HG03196 (cell line): ENCODE measurements around the gene C20orf96.
"Not testable (repeated sequence)": the region's sequence is repeated elsewhere in the genome, so short reads cannot be mapped to it uniquely, and the experiment has no call there.

Source experiments
- ATAC-seq: cut with Tn5 transposase; IDR thresholded peaks from one replicate; pipeline ENCODE4 v1.9.1; 2021; ENCODE audit not compliant: unreplicated experiment

Gene C20orf96

DNA sequence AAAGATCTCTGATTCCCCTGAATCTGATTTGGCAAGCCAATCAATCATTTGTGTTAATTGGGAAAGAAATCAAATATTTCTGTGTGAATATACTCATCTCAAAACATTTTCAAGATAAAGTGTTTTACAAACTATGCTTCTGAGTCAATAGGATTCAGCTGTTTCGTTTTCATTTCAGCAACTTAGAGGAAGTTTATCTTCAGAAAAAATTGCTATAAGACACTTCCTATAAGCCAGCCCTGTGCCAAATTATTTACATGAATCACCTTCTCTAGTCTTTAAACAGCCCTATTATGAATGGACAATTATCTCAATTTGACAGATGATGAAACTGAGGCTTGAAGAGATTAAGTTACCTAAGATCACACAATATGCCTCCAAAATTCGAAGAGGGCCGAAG lies 52.6 kb downstream of the C20orf96 start:
- ATAC-seq, result no peak

DNA sequence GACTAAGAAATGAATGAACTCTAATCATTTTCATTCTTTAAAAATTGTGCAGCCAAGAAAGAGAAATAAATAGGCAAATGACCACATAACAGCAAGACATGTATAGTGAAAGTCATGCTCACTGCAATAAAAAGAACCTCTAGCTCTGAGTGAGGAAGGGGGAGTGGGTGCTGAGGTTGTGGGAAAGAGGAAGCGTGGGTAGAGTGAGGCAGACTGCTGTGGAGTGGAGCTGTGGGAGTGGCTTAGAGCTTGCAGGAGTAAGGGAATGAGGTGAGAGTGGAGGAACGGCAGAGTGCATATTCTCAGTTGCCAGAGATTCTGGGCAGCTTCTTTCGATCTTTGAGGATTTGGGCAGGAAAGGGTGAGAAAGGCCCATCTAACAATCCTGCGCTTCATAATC lies 53.1 kb downstream of the C20orf96 start:
- ATAC-seq, result peak; percentile 68

DNA sequence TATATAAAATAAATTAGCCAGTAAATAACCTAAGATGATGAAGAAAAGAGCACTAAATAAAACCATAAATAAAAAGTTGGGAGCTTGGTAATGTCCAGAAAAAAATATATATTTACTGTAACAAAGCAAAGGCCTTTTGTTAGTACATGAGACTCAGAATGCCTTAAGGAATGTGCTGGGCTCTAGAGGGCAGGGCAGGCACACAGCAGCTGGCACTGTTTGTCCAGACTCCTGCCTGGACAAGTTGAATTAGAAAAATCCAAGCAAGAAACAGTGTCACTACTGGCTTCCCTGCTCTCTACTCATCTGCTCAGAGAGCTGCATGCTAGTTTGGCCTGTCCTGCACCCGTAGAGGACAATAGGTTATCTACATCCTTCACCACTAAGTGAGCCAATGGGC lies 54.7 kb downstream of the C20orf96 start:
- ATAC-seq, result no peak

DNA sequence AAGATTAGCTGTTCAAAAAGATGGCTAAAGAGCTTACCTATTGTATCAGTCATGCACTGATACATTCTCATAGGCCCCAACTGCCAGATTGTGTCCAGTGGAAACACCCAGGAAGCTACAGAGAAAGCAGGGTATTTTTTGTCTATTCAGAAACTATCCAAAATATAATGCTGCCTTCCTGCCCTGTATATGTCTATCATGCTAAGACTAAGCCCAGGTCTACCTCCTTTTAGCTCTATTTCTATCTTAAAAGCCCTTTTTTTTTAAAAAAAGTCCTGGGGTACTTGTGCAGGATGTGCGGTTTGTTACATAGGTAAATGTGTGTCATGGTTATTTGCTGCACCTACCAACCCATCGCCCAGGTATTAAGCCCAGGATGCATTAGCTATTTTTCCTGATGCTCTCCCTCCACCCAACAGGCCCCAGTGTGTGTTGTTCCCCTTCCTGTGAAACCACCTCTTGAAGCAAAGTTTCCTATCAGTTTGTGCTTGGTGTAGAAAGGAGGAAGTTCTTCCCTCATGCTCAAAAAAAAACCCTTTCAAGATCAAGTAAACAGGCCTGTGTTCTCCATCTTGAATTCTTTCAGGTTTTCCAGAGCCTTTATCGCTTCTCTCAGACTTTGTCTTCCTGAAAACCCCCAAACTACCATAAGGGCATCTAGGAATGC lies 63.0 kb downstream of the C20orf96 start:
- ATAC-seq, result no peak

DNA sequence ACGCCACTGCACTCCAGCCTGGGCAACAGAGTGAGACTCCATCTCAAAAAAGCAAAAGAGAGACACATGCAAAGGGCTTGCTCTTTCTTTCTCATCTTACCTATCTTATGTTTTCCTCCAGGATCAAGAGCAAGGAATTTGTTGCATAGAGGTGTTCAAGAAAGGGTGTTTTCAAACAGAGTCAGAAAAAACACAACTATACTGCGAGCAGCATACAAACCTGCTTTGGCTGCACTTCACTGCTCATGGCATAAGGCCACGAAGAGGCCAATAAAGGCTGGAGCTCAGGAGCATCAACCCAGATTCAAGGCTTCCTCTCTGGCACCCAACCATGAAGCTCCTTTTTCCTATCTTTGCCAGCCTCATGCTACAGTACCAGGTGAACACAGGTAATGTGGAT lies 63.6 kb downstream of the C20orf96 start, which contains the start of gene DEFB129:
TSS of gene DEFB129 (plus strand) at position 301 of the 400 bp plus-strand sequence. CDS start at position 332, 31 bp downstream.
- no peak for ATAC-seq

DNA sequence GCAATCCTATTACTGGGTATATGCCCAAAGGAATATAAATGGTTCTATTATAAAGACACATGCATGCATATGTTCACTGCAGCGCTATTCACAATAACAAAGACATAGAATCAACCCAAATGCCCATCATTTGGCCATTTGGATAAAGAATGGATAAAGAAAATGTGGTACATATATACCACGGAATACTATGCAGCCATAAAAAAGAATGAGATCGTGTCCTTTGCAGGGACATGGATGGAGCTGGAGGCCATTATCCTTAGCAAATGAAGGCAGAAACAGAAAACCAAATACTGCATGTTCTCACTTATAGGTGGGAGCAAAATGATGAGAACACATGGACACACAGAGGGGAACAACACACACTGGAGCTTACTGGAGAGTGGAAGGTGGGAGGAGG lies 64.7 kb downstream of the C20orf96 start:
- ATAC-seq, result not testable (repeated sequence)

DNA sequence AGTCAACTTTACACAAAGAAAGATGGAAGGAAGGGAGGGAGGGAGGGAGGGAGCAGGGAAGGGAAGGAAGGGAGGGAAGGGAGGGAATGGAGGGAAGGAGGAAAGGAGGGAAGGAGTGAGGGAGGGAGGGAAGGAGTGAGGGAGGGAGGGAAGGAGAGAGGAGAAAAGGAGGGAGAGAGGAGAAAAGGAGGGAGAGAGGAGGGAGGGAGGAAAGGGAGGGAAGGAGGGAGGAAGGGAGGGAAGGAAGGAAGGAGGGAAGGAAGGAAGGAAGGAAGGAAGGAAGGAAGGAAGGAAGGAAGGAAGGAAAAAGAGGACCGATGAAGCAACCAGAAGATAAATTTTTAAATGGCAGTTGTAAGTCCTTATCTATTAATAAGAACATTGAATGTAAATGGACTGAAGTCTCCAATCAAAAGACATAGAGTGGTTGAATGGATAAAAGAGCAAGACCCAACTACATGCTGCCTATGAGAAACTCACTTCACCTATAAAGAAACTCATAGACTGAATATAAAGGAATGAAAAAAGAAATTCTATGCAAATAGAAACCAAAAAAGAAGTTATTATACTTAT lies 69.2 kb downstream of the C20orf96 start:
- ATAC-seq, result no peak
